Cerebellar nuclear complex (tissue), 1 donor: Measurements from ENCODE around the gene SRRM4.
A peak's percentile ranks its signal among the peaks of the same experiment; 100 is the strongest.
"Not testable (repeated sequence)": the region's sequence is repeated elsewhere in the genome, so short reads cannot be mapped to it uniquely, and the experiment has no call there.

ENCODE experiments used
- DNase-seq, 2 experiments: peaks; one replicate each; lab custom pipeline; 2025; lab: John Stamatoyannopoulos, UW

The SRRM4 gene

DNA sequence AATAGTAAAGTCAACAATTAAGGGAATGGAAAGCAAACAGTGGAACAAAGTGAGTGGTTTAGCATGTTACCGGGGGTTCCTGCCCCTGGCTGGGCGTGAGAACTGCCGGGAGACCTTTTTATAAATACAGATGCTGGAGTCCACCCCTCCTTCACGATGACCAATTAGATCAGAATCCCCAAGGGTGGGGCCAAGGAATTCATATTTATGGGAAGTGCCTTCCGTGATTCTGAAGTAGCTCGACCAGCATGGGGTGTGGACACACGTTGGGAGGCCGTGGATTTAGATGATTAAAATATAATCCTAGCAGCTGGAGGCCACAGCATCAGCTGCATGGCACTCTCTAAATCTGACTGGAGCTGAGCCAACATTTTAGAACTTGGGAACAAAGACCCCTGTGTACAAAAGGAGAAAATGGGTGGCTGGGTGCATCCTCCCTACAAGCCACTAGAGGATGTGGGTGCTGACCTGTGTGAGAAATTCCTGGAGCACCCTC lies 87.9 kb downstream of the SRRM4 start:
- no peak for DNase-seq

DNA sequence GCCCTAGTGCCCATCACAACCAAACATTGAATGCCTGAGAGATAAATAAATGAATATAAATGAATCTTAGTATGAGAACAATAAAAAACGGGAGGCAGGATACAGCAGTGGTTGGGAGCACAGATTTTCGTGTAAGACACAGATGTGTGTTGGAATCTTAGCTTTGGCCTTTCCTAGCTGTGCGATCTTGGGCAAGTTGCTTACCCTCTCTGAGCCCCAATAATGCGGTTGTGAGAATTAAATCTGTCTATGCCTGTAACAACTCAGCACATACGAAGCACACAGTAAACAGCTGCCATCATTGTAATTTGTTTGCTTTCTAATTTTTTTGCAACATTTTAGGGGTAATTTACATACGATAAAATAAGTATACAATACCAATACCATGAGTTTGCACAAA lies 89.8 kb downstream of the SRRM4 start:
- DNase-seq: no peak

DNA sequence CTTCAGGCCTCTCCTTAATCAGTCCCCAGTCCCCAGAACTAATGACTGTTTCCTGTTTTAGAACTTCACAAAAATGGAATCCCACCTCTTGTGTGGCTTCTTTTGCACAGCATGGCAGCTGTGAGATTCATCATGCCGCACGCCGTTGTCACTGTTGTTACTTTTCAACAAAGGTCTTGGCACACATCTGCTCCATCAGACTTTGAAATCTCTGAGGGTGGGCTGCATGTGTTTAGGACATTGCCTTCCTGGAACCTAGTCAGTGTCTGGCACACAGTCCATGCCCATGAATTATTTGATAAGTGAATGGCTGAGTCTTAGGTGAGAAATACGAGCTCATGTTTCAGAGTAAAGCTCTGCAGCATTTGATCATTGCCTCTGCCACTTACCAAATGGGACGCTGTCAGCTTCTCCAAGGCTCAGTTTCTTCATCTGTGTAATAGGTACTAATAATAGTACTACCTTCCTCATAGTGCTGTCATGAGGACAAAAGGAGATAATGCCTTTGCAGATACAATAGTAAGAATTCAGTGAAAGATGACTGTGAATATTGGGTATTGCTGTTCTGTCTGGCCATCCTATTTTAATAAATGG lies 90.4 kb downstream of the SRRM4 start:
- DNase-seq: no peak

DNA sequence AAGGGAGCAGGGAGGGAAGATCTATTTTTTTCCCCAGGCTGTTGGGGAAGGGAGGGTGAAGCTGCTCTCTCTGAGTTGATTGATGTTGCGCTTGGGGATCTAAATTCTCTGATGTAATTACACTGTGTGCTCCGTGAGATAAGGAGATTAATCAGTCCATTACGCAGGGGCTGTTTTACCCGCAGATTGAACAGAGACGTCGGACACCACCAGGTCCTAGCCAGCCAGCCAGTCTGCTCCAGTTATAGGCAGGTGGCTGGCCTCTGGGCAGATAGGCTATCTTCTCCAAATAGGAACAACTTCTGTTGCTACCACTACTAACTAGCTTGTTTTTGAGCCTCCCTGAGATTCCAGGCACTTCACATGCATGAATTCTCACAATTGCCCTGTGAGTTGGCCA lies 91.1 kb downstream of the SRRM4 start:
- no peak for DNase-seq

DNA sequence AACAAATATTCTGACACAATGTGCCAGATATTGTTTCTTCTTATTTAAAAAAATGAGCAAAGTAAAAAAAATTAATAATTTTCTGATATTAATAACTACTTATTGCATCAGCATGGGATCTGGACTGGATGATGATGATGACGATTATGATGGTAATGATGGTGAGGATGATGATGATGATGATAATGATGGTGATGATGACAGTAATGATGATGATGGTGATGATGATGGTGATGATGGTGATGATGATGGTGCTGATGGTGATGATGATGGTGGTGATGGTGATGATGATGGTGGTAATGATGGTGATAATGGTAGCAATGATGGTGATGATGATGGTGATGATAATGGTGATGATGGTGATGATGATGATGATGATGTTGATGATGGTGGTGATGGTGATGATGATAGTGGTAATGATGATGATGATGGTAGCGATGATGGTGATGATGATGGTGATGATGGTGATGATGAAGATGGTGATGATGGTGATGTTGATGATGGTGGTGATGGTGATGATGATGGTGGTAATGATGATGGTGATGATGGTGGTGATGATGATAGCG lies 94.0 kb downstream of the SRRM4 start:
- DNase-seq: no peak

DNA sequence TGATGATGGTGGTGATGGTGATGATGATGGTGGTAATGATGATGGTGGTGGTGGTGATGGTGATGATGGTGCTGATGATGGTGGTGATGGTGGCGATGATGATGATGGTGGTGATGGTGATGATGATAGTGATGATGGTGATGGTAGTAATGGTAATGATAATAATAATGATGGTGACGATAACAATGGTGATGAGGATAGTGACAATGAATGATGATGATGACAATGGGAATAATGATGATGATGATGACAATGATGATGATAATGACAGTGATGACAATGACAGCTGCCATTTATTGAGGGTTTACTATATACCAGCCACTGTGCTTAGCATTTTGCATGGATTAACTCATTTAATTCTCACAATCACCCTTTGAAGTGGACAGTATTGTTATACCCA lies 94.6 kb downstream of the SRRM4 start:
- DNase-seq: no peak

DNA sequence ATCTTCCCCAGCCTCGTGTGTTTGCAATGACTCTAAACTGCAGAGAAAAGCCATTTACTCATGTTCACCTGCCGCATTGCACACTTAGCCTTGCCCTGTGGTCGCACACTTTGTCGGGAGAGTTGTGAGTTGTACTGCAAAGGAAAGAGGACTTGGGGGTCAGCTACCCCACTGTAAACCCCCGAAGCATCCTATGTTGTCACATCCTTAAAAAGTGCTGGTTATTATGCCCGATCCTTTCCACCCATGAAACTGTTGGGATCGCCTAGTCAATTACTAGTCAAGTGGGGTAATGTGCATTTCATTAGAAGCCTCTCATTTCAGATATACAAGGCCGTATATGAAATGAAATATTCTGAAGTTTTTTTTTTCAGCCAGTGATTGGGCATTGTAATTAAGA lies 98.2 kb downstream of the SRRM4 start:
- no peak for DNase-seq

DNA sequence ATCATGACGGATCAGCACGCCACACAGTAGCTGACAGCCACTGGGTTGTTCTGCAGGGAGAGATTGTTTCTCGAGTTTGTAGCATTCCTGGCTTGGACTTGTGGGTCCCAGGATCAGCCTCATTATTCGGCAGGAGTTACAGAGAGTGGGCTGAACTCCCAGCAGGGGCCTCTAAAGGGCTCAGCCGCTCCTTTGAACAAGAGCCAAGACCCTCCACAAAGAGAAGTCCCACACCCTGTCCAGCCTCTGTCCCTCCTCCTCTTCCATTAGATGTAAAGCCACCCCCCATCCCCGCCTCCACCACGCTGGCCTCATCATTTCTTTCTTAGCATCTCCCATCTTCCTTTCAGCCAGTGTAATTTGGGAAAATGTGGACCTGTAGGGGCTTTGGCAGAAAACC lies 100.7 kb downstream of the SRRM4 start:
- no peak for DNase-seq

DNA sequence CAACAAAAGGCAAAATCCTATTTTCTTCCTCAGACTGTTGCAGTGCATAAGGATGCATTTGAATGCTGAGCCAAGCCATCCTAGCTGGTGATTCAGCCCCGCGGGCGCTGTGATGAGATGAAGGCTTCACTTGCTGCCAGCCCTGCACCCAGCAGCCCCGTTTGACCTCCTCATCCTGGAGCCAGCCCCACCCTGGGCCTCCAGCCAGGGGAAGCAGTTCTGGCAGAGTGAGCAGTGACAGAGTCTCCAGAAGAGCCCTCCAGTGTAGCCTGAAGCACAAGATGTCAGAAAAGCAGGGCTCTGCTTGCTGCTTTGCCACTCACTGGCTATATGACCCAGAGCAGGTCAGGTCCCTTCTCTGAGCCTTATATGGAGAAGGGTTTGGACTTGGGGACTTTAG lies 101.2 kb downstream of the SRRM4 start:
- peak; percentile 57 to 68 for DNase-seq

DNA sequence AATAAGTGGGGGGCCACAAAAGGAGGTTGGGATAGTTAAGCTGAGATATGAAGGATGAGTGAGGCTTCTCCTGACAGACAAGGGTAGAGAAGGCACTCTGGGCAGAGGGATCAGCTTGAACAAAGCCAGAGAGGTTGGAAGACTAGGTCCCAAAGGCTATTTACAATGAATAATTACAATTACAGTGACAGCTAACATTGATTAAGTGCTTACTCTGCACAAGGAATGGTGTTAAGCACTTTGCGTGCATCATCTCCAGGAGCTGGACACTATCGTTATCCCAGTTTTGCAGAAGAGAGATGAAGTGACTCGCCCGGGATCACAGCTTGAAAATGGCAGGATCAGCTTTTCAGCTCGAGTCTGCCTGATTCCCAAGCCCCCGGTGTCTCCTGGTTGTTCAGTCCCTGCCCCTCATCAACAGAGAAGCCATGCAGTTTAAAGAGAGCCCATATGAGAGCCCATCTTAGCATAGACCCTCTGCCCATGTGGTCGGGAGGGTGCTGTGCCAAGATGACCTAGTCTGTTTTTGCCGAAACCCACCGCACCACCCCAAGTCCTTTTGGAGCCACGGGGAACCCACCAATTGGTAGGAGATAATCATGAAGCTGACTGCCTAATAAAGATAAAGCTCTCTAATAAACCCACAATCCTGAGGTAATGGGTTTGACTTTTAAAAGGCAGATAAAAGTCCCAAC lies 107.5 kb downstream of the SRRM4 start:
- no peak for DNase-seq

DNA sequence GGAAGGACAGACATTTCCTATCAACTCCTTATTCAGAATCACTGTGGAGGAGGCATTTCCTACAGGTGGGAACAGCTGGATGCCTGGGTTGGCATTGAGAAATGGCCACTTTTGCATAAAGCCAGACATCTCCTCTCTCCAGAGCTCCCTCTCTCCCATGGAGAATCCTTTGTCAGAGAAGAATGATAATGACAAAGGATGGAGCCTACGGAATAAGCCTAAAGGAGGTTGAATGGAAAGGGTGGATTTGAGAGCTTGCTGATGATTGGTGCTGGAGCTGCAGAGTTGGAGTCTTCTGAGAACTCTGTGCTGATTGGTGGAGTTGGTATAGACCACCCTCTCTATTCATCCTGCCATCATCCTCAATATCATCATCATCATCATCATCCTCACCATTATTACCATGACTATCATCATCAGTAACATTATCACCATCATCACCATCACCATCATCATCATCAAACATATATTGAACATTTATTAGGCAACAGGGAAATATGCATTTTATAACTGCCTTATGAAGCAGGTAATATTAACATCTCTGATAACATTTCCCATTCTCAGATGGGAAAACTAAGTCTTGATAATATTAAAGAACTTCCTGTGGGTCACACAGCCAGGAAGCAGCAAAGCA lies 108.2 kb downstream of the SRRM4 start:
- DNase-seq: no peak

DNA sequence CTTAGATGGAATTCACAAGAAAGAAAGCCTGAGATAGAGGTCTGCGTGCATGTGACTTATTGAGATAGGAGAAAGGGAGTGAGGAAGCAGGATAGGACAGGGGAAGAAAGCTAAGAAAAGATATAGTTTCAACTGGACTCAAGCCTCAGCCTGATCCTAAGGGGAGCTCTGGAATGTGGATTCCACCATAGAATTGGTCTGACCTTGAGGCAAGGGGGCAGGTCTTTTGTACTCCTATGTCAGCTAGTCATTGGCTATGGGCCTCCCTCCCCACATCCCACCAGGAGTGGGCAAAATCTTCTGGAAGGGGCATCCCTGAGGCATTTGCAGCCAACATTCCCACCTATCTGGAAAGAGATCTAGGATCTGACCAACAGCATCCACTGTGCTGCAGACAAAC lies 108.9 kb downstream of the SRRM4 start:
- no peak for DNase-seq

DNA sequence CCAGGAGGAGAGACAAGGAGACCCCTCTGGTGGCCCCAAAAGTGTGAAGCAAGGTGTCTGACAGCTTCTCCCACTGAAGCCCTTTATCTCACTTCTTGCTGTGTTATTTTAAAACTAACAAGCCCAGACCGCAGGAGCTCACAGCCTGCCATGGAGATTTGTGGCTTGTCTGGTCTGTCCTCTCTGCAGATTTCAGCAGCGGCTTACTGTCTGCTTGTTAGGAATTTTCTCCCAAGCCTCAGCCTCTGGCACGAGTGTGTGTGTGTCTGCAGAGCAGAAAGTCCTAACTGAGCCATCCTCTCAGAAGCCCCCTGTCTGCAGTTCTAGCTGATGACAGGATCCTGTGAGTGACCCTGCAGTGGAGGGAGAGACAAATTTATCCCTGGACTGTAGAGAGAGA lies 109.5 kb downstream of the SRRM4 start:
- DNase-seq: no peak

DNA sequence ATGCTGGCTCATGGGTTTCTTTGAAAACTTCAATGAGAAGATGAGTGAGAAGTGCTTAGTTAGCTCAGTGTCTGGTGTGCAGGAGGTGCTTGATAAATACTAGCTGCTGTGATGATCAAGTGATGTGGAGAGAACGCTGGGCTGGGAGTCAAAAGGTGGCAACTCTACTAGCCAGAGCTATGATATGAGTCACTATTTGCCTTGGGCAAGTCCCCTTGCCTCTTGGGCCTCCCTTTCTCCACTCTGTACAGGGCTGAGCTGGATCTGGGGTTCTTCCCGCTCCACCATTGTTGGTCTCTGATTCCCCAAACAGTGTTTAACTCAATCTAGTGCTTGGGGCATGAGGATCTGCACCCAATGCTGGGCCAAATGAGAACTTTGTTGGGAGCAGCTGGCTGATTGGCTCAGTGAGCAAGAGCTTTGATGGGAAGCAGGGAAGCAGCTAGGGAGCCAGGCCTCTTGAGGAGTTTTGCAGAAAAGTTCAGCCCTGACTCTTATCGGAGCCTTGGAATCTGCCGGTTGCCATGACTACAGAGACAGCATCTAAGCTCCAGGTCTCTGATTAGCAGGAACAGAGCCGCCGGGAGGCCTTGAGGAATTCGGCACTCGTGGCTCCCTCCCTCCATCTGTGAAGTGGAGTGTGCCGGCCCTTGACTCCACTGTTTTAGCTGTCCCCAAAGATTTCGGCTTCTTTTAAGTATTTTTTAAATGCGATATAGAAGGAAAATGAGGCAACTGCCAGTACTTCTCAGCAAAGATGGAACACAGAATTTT lies 115.3 kb downstream of the SRRM4 start:
- DNase-seq: no peak

DNA sequence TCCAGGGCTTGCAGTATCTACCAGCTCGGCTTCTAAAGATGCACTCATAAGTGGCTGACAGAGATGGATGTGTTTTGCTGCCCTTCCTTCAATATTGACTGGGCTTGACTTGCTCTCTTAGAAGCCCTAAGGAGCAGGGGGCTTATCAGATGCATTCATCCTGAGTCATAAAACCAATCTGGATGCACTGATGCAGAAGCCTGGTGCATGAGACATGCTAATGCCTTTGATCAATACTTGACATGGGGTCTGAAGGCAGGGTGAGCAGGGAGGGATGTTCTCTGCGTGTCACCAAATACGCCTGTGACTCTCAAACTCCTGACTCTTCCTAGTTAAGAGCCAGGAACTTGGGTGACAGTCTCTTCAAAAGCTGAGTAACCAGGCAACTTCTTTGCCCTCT lies 119.6 kb downstream of the SRRM4 start:
- DNase-seq: no peak

DNA sequence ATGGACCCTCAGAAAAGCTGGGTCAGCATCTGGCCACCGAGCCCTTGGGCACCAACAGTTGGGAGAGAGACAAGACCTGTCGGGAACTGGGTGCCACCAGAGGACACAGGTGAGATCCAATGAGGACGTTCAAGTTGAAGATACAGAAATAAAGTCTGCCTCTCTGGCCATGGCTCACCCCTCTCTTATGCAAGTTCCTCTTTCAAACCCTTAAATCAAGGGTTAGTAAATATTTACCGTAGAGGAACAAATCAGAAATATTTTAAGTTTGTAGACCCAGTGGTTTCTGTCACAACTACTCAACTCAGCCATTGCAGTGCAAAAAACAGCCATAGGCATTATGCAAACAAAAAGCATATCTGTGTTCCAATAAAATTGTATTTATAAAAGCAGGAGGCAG lies 120.9 kb downstream of the SRRM4 start:
- DNase-seq: no peak

DNA sequence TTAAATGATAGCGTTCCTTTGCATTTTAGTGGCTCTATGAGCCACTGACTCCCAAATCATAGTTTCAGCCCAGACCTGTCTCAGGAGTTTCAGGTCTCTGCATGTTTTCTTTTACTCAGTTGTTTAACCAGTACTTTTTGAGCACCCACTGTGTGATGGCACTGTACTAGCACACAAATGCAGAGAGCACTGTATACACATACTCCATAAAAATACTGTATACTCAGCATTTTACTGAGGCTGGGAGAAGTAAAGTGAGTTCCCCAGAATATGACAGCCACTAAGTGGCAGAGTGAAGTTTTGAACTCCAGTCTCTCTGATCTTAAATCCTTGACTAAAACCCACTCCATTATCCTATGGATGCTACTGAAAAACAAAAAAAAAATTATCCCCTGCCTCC lies 121.4 kb downstream of the SRRM4 start:
- DNase-seq: no peak

DNA sequence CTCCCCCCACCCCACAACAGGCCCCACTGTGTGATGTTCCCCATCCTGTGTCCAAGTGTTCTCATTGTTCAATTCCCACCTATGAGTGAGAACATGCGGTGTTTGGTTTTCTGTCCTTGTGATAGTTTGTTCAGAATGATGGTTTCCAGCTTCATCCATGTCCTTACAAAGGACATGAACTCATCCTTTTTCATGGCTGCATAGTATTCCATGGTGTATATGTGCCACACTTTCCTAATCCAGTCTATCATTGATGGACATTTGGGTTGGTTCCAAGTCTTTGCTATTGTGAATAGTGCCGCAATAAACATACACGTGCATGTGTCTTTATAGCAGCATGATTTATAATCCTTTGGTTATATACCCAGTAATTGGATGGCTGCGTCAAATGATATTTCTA lies 123.6 kb downstream of the SRRM4 start:
- not testable (repeated sequence) for DNase-seq

DNA sequence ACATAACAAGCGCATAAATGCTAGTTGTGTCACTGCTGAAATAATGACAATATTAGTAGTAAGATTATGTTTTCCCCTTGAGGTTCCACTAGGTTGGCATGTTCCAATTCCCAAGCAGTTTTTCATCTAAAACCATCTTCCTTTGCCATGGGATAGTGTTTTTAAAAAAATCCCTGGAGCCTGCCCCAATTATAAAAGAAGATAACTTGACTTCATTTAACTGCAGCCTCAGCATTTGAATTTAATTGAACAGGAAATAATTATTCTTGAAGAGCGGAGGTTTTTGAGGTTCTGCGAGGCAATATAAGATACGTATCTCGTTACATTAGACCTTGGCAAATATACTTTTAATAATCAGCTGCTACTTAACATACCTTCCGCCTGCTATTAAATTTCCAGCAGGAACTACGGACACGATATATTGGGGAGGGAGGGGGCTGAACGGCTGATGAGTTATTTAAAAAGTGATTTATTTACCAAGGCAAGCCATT lies 132.2 kb downstream of the SRRM4 start:
- DNase-seq: no peak

DNA sequence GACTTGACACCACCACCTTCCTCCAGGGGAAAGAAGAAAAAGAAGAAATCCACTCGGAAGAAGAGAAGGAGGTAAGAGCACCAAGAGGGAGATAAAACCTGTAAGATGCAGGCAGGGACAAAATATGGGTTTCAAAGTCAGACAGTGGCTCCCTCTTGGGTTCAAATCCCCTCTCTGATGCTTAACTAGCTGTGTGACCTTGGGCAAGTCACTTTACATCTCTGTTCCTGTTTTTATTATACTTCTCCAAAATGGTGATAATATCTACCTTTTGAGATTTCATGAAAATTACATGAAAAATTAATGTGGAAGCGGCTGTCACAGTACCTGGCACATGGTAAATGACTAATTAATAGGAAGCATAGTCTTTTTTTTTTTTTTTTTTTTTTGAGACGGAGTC lies 133.0 kb downstream of the SRRM4 start:
- DNase-seq: no peak

DNA sequence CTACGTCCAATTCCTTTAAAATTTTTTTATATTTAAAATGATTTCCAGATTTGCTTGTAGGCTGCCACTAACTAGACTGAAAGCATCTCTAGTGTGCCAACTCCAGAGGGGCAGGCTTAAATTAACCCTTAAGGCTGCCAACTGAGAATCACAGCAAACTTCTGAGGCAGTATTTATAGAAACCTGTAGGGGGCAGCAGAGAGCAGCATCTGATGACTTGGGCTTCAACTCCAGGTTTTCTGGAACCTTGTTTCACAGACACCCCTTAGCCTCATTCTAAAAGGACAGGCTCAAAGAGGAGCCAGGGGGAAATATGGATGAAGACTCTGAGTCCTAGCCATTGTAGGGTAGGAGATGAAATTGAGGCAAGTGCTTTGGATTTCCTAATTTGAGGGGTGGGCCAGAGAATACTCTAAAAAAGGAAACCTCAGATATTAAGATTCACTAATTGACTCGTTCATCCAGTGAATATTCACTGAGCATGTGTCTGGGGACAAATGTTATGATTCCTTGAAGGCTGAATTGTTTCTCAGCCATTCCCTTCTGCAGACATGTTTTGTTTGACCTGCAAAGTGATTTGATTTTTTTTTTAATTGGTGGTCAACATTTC lies 134.1 kb downstream of the SRRM4 start:
- DNase-seq: no peak

DNA sequence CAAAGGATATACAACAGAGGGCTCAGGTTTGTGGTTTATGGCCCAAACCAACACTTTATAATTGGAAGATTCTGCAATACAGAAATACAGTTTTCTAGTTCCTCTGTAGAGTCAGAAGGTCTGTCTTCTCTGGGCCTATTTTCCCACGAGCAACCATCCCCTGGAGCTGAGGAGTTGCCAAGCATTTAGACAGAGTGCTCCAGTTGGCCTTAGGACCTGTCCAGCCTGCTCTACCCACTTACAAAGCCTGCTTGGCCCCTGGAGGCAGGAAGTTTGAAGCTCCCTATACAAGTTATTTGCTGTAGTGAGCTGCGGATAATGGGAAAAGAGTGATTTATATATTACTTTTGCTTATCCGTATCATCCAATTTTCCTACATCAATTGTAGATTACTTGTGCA lies 136.6 kb downstream of the SRRM4 start:
- no peak for DNase-seq
